GM12878 (cell line): ENCODE data around the gene TIMM10.

Source experiments
- EGR1 ChIP-seq, 2 experiments: IDR thresholded peaks; 1 replicate in 1 of 2; 2 replicates in 1 of 2; pipeline ENCODE4 v1.6.1; 2011 to 2012; ENCODE audit warnings: low read depth in 2 of 2, low read length in 2 of 2, borderline replicate concordance in 1 of 2, mild to moderate bottlenecking in 1 of 2, moderate library complexity in 1 of 2
- EP300 ChIP-seq, 2 experiments: fragments of 150-350 bp in 1 of 2; IDR thresholded peaks; 2 replicates each; pipeline ENCODE4 v1.6.1; 2011 to 2012; ENCODE audit warnings: low read depth in 2 of 2, low read length in 2 of 2, borderline replicate concordance in 1 of 2, improper control_type of control experiment in 1 of 2, inconsistent platforms in 1 of 2; ENCODE audit not compliant: control insufficient read depth in 1 of 2

DNA sequence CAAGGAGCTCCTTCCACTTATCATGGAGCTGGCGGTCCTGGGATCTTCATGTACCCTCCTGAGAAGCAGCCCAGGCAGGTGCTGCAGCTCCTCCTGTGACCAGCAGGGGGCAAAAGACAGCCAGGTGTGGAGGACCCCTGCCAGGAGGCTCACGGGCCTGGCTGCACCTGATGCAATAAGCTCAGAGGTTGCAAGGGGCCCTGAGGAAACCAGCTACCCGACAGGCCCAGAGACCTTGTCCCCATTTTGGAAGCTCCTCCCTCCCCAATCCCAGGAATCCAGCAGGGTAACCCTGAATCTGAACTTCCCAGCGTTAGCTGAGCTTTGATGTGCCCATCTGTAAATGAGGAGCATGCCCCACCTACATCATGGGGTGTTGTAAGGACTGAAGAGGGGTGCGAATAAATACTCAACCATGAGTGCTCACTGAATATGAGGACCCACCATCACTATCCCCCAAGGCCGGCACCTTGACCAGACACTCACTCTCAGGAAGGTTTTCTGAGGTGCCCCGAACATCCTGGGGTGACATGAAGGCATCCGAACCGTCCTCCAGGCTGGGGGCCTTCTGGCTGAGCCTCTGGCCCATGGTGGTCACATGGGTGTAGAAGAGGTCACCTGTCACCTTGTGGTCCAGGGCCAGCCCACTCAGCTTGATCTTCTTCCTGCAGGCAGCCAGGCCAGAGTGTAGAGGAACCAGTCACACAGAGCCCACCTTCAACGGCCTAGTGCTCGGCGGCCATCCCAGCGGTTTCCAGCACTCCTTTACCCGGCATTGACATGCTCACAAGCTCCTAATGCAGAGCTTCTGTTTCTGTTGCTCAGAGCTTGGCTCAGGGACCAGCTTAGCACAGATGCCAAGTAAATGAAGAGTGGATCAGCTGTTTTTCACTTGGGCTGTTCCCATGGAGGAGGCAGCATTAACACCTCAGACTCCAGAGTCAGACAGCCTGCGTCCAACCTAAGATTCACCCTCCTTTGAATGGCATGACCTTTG lies 36.7 kb downstream of the TIMM10 start:
- TF ChIP-seq EP300 (IDR thresholded peaks at IDR 0.05; ENCODE audit: borderline replicate concordance in 1 of 2, control insufficient read depth in 1 of 2, low read depth in 2 of 2, low read length in 2 of 2) (no peak), EGR1 (IDR thresholded peaks at IDR 0.05; ENCODE audit: borderline replicate concordance in 1 of 2, low read depth in 2 of 2, low read length in 2 of 2) (no peak)
